ENCODE results near the gene RPL36A. TPM values are rescaled to one million over a fixed set of nuclear protein-coding genes. Genes with fewer than 3 reads are reported as not detected.

Gene RPL36A
- total and polyA plus RNA-seq, 2 of the 13 experiments (the other 11 are each of a cell fraction or from before 2014, with no cell fraction given) = 1,152 to 1,716 TPM

DNA sequence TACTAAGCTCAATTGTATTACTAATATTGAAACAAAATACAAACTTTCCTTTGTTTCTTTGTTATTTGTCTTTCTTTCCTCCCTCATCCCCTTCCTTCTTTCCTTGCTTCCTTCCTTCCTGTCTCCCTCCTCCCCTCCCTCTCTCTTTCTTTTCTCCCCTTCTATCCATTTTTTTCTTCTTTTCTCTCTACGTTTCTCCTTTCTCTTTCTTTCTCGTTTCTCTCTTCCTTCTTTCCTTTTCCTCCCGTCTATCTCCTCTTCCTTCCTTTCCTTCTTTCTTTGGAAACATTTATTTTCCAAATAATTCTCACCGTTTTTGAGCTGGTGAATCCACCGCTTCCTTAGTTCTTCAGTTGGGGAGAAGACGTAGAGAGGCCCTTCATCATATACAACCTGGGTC lies 21.1 kb upstream of the RPL36A start (continued):
- TF ChIP-seq, protein P1, sequence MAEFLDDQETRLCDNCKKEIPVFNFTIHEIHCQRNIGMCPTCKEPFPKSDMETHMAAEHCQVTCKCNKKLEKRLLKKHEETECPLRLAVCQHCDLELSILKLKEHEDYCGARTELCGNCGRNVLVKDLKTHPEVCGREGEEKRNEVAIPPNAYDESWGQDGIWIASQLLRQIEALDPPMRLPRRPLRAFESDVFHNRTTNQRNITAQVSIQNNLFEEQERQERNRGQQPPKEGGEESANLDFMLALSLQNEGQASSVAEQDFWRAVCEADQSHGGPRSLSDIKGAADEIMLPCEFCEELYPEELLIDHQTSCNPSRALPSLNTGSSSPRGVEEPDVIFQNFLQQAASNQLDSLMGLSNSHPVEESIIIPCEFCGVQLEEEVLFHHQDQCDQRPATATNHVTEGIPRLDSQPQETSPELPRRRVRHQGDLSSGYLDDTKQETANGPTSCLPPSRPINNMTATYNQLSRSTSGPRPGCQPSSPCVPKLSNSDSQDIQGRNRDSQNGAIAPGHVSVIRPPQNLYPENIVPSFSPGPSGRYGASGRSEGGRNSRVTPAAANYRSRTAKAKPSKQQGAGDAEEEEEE (CRISPR knock-in tag; IDR thresholded peaks at IDR 0.05; ENCODE audit: borderline replicate concordance) = no peak
- TF ChIP-seq, protein P2, sequence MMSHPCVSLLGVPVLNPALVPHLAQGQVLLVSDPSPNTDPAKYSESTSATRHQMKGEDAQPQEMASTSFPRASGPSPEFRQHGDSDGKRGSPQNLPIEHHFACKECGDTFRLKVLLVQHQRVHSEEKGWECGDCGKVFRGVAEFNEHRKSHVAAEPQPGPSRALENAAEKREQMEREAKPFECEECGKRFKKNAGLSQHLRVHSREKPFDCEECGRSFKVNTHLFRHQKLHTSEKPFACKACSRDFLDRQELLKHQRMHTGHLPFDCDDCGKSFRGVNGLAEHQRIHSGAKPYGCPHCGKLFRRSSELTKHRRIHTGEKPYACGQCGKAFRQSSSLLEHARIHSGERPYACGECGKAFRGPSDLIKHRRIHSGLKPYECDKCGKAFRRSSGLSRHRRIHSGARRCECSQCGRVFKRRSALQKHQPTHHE (CRISPR knock-in tag; IDR thresholded peaks at IDR 0.05; ENCODE audit: borderline replicate concordance) = no peak
- no peak for TF ChIP-seq TCF7 (IDR thresholded peaks at IDR 0.05; ENCODE audit: low read depth)

DNA sequence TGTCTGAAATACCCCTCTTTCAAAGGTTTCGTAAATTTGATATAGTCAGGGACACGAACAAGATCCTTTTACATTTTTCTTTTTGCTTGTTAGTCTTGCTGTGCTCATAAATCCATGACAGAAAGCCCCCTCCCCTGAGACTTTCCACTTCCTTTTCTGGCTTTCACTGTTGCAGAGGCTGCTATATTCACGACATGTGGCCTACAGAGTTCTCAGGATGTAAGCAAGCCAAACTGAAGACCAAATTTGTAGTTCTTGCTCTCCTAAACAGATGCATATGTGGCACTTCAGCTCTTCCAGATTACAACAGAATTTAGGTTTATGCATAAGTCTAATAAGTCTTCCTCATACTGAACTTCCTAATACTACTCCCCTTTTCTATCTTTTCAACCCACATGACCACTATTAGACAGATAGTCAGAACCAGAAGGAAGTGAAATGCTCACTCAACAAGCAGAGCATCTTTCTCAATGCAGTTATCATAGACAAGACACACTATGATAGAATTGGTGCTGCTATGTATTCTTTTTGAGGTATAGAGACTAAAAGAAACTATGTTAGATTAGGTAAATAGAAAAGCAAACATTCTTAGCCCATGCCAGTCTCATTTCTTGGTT lies 19.8 kb upstream of the RPL36A start:
- WGBS (ENCODE audit: low lambda C conversion rate) = 3% methylated on average over 3 of the region's 3 CpGs
- Histone ChIP-seq H3K27me3 (ENCODE audit: control insufficient read depth in 1 of 2, insufficient read depth in 2 of 2, low read length in 2 of 2) (no peaks in the 10 kb centered on the region), H3K27ac (ENCODE audit: extremely low read length, insufficient read depth, low read length) (no peak overlapping the region), H3K4me1 (ENCODE audit: insufficient read depth, low read length) (no peaks in the 10 kb centered on the region), H3K36me3 (replicated peaks in 1 of 2; ENCODE audit: control insufficient read depth in 1 of 2, insufficient read depth in 2 of 2, low read length in 2 of 2) (no peaks in the 10 kb centered on the region), H3K4me3 (replicated peaks in 1 of 3; ENCODE audit: insufficient read depth in 1 of 3, low read depth in 2 of 3, low read length in 3 of 3) (no peak overlapping the region), H3K79me2 (ENCODE audit: insufficient read depth, low read length) (no peaks in the 10 kb centered on the region), H4K20me1 (ENCODE audit: insufficient read depth, low read length) (no peaks in the 10 kb centered on the region), H2AFZ (ENCODE audit: low read length) (no peak overlapping the region), H3K4me2 (ENCODE audit: low read depth, low read length) (no peak overlapping the region), H3K9ac (ENCODE audit: insufficient read depth, low read depth, low read length) (no peak overlapping the region), H3K9me3 (ENCODE audit: low read length) (no peaks in the 10 kb centered on the region)
- intact Hi-C loops (cut with micrococcal nuclease; ENCODE audit: unreplicated experiment) = no loop called here
- ATAC-seq (no peak), DNase-seq (ENCODE audit: low spot score) (no peak), FAIRE-seq (no peak)
- BruUV-seq (replicated peaks) = no TSS peak
- CTCF ChIA-PET (ENCODE audit: low intra/inter-chr PET ratio, low total read pairs) = no interaction called here
- TF ChIP-seq, protein P3, sequence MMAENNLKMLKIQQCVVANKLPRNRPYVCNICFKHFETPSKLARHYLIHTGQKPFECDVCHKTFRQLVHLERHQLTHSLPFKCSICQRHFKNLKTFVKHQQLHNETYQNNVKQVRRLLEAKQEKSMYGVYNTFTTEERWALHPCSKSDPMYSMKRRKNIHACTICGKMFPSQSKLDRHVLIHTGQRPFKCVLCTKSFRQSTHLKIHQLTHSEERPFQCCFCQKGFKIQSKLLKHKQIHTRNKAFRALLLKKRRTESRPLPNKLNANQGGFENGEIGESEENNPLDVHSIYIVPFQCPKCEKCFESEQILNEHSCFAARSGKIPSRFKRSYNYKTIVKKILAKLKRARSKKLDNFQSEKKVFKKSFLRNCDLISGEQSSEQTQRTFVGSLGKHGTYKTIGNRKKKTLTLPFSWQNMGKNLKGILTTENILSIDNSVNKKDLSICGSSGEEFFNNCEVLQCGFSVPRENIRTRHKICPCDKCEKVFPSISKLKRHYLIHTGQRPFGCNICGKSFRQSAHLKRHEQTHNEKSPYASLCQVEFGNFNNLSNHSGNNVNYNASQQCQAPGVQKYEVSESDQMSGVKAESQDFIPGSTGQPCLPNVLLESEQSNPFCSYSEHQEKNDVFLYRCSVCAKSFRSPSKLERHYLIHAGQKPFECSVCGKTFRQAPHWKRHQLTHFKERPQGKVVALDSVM (CRISPR knock-in tag; IDR thresholded peaks at IDR 0.05) = no peak
- TF ChIP-seq CEBPG (CRISPR knock-in tag; IDR thresholded peaks at IDR 0.05) (no peak), PCBP2 (optimal IDR thresholded peaks at IDR 0.05; ENCODE audit: low read depth, low read length, poor library complexity, severe bottlenecking) (no peak)
- POLR2A ChIA-PET = no interaction called here
- in situ Hi-C loops (cut with HindIII; ENCODE audit: extremely low pct_ligation_motif_present, low pct_unique_long_range_greater_than_20kb) = no loop called here
